Neural crest cell (in vitro differentiated cells): ENCODE measurements around the gene CCDC91. TPM values are rescaled to one million over a fixed set of nuclear protein-coding genes. Genes with fewer than 3 reads are reported as not detected.
"Not testable (repeated sequence)": the region's sequence is repeated elsewhere in the genome, so short reads cannot be mapped to it uniquely, and the experiment has no call there.

Source experiments
- DNase-seq: peaks from one replicate; pipeline ENCODE4 v3.0.0; 2021; ENCODE audit warnings: low read depth, mixed read lengths, low spot score
- H3K27ac Mint-ChIP-seq: one replicate; pipeline ENCODE4 v1.8.0; 2021; ENCODE audit warnings: mild to moderate bottlenecking, mixed read lengths; ENCODE audit not compliant: unreplicated experiment
- H3K27me3 Mint-ChIP-seq: 2 replicates; pipeline ENCODE4 v1.8.0; 2021; ENCODE audit warnings: low read depth, mild to moderate bottlenecking, mixed read lengths
- H3K36me3 Mint-ChIP-seq: 2 replicates; pipeline ENCODE4 v1.8.0; 2021; ENCODE audit warnings: low read depth, mild to moderate bottlenecking, mixed read lengths
- H3K4me1 Mint-ChIP-seq: 2 replicates; pipeline ENCODE4 v1.8.0; 2021; ENCODE audit warnings: mixed read lengths
- H3K4me3 Mint-ChIP-seq: one replicate; pipeline ENCODE4 v1.8.0; 2021; ENCODE audit warnings: mild to moderate bottlenecking, mixed read lengths
- H3K9me3 Mint-ChIP-seq: 2 replicates; pipeline ENCODE4 v1.8.0; 2021; ENCODE audit warnings: mixed read lengths
- total RNA-seq: library from RNA; stranded (reverse); gene quantifications from 2 replicates; pipeline ENCODE4 v1.2.1, GENCODE V29; 2021
- TF ChIP-seq, protein P1 (sequence below): fragments of 200-600 bp; sonication (generic); conservative IDR thresholded peaks from 2 replicates; pipeline ENCODE4 v1.5.0; 2021; ENCODE audit warnings: antibody characterized with exemption, mild to moderate bottlenecking

The CCDC91 gene
- total RNA-seq, 1 donor from 2014 or later = 13.9 TPM

GRCh38 chr12:28253161-28253641, 62.9 kb downstream of the CCDC91 start:
- Mint-ChIP-seq H3K4me3 (no peak overlapping the region), H3K27me3 (no peaks in the 10 kb centered on the region), H3K36me3 (peaks cover 3% of the 10 kb centered on the region), H3K9me3 (peaks cover 6% of the 10 kb centered on the region), H3K4me1 (peaks cover 14% of the 10 kb centered on the region), H3K27ac (no peak overlapping the region)
- TF ChIP-seq, protein P1, sequence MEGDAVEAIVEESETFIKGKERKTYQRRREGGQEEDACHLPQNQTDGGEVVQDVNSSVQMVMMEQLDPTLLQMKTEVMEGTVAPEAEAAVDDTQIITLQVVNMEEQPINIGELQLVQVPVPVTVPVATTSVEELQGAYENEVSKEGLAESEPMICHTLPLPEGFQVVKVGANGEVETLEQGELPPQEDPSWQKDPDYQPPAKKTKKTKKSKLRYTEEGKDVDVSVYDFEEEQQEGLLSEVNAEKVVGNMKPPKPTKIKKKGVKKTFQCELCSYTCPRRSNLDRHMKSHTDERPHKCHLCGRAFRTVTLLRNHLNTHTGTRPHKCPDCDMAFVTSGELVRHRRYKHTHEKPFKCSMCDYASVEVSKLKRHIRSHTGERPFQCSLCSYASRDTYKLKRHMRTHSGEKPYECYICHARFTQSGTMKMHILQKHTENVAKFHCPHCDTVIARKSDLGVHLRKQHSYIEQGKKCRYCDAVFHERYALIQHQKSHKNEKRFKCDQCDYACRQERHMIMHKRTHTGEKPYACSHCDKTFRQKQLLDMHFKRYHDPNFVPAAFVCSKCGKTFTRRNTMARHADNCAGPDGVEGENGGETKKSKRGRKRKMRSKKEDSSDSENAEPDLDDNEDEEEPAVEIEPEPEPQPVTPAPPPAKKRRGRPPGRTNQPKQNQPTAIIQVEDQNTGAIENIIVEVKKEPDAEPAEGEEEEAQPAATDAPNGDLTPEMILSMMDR = no peak
- no peak for DNase-seq

DNA sequence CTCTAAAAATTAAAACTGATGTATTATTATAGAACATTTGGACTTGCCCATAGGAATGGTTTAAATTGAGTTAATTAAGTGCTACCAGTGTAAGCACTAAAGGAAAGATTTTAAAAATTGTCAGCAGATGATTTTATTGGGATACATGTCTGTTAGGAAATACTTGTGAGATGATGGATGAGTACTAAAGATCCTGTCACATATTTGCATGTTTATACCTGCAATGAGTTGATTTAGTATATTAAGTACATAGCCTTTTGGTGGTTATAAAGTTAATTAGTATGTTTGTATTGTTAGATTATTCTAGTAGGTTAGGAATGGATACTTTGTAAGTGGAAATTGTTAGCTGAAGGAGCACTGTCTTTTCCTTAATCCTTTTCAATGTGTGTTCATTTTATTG, 67.2 kb downstream of the CCDC91 start:
- peaks cover 6% of the 10 kb centered on the region for H3K36me3 Mint-ChIP-seq

GRCh38 chr12:28258998-28259397, 68.7 kb downstream of the CCDC91 start:
- H3K27me3 Mint-ChIP-seq = no peaks in the 10 kb centered on the region
- no peak overlapping the region for H3K4me3 Mint-ChIP-seq
- TF ChIP-seq, protein P1 = no peak
- no peak for DNase-seq
- H3K4me1 Mint-ChIP-seq = no peaks in the 10 kb centered on the region
- peaks cover 2% of the 10 kb centered on the region for H3K36me3 Mint-ChIP-seq
- H3K9me3 Mint-ChIP-seq = no peaks in the 10 kb centered on the region
- no peak overlapping the region for H3K27ac Mint-ChIP-seq

More for the DNA sequence above, 67.2 kb downstream of the CCDC91 start:
- Mint-ChIP-seq H3K4me1 (no peaks in the 10 kb centered on the region), H3K4me3 (no peak overlapping the region), H3K27me3 (no peaks in the 10 kb centered on the region), H3K9me3 (peaks cover 4% of the 10 kb centered on the region), H3K27ac (no peak overlapping the region)
- no peak for DNase-seq
- TF ChIP-seq, protein P1 = no peak

GRCh38 chr12:28265435-28266042, 75.3 kb downstream of the CCDC91 start:
- Mint-ChIP-seq H3K27me3 (no peaks in the 10 kb centered on the region), H3K27ac (no peak overlapping the region), H3K4me3 (no peak overlapping the region), H3K4me1 (no peaks in the 10 kb centered on the region), H3K9me3 (peaks cover under 1% of the 10 kb centered on the region), H3K36me3 (peaks cover 5% of the 10 kb centered on the region)
- DNase-seq = no peak
- TF ChIP-seq, protein P1 = no peak

DNA sequence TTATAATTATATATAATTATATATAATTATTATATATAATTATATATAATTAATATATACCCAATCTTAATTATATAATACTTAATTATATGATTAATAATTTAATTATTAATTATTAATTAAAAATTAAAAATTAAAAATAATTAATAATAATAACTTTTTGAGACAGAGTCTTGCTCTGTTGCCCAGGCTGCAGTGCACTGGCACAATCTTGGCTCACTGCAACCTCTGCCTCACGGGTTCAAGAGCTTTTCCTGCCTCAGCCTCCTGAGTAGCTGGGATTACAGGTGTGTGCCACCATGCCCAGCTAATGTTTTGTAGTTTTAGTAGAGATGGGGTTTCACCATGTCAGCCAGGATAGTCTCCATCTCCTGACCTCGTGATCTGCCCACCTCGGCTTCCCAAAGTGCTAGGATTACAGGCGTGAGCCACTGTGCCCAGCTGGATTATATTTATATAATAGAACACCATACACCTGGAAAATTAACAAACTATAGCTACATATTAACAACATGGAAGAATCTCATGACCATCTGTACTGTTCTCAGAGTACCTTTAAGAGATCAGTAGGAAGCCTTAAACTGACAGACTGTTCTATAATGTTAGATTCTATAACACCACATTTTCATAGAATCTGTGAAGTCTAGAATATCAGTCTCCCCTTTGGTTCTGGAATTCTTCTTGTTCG, 77.8 kb downstream of the CCDC91 start:
- not testable (repeated sequence) for H3K4me3 Mint-ChIP-seq, DNase-seq, H3K4me1 Mint-ChIP-seq, H3K27ac Mint-ChIP-seq, H3K27me3 Mint-ChIP-seq
- peaks cover 17% of the 10 kb centered on the region for H3K36me3 Mint-ChIP-seq
- H3K9me3 Mint-ChIP-seq = peaks cover 10% of the 10 kb centered on the region

DNA sequence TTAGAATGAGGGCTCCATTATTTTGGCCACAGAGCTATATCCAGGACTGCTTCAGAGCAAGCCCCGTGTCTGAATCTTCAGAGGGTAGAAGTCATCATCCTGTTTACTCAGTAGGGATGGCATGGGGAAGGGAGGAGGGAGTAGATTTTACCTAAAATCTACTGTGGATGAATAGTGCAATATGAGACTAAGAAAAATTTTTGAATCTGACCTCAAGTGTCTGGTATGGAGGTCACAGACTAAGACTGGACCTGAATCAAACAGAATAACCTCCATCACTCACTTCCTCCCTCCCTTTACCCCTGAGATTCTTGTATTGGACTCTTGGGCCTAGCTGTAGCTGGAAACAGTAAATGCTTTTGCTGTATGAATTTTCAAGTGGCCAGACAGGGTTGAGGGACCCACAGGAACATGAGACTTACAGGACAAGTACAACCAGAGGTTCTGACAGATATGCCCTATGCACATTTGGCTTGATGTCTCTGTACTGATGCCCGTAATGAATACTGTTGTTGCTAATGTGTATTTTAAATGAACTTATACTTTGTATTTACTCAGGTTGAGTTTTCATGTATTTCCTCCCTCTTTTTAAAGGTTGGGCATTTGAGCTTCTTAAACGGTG, 78.5 kb downstream of the CCDC91 start:
- no peak overlapping the region for H3K4me3 Mint-ChIP-seq
- peaks cover 18% of the 10 kb centered on the region for H3K36me3 Mint-ChIP-seq
- H3K27ac Mint-ChIP-seq = no peak overlapping the region
- no peak for DNase-seq
- no peaks in the 10 kb centered on the region for H3K4me1 Mint-ChIP-seq
- peaks cover 10% of the 10 kb centered on the region for H3K9me3 Mint-ChIP-seq
- TF ChIP-seq, protein P1 = no peak
- no peaks in the 10 kb centered on the region for H3K27me3 Mint-ChIP-seq
